ENCODE data around the gene PTPRM.

DNA sequence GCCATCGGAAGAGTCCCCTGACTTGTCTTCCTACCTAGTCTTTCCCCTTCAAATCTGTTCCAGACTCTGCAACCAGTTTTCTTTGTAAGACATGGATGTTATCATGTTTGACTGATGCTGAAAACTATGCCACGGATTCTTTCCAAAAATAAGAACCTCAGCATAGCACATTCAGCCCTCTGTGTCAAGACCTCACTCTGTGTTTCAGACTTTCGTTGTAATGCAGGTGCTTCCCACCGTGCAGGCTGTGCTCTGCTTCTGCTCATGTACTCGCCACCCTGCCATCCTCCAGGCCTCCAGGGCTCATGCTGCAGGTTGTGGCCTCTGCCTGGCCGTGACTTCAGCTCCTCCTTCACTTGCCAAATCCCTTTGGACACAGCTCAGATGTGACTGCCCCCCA lies 695.1 kb downstream of the PTPRM start:
- TF ChIP-seq TAF1 (IDR thresholded peaks at IDR 0.05; ENCODE audit: borderline replicate concordance, low read depth, low read length): no peak
- no peak for TF ChIP-seq POLR2AphosphoS5 (IDR thresholded peaks at IDR 0.05; ENCODE audit: low read depth, low read length)
- no peak for TF ChIP-seq POLR2A (IDR thresholded peaks at IDR 0.05; ENCODE audit: low read depth, low read length)

All from GM12892 (cell line).